Renal pelvis (tissue), 4 donors: Measurements from ENCODE around the gene TRIM39. TPM values are rescaled to one million over a fixed set of nuclear protein-coding genes. Genes with fewer than 3 reads are reported as not detected.

Experiments used
- DNase-seq: peaks from one replicate; pipeline ENCODE4 v3.0.0-alpha.2; 2013
- polyA plus RNA-seq, 3 donors: library from polyadenylated mRNA; unstranded; fragments of 120-200 nt; gene quantifications; one replicate each; pipeline ENCODE4 v1.2.1, GENCODE V29; 2013; ENCODE audit not compliant: insufficient read length in 3 of 3

Gene TRIM39
- polyA plus RNA-seq, 3 donors, result 12.5 to 16.1 (median 14.5) TPM

GRCh38 chr6:30325873-30326525 lies 728 bp upstream of the TRIM39 start:
- DNase-seq, result peak; percentile 78

GRCh38 chr6:30327232-30327746 lies 562 bp downstream of the TRIM39 start:
- peak; percentile 72 for DNase-seq

GRCh38 chr6:30328397-30328796 lies 1.7 kb downstream of the TRIM39 start:
- no peak for DNase-seq

GRCh38 chr6:30329331-30329730 lies 2.6 kb downstream of the TRIM39 start:
- no peak for DNase-seq

- no peak for DNase-seq
Measured at GRCh38 chr6:30331981-30332380, 5.3 kb downstream of the TRIM39 start.

- DNase-seq, result no peak
Measured at GRCh38 chr6:30334075-30334783, 7.5 kb downstream of the TRIM39 start.

- DNase-seq, result no peak
Measured at GRCh38 chr6:30340589-30341054, 13.9 kb downstream of the TRIM39 start.

GRCh38 chr6:30341218-30341617 lies 14.5 kb downstream of the TRIM39 start:
- DNase-seq, result no peak

GRCh38 chr6:30341728-30342127 lies 15.0 kb downstream of the TRIM39 start:
- DNase-seq, result no peak

- no peak for DNase-seq
Measured at GRCh38 chr6:30344191-30344867, 17.6 kb downstream of the TRIM39 start.

GRCh38 chr6:30344868-30345671 lies 18.3 kb downstream of the TRIM39 start, which contains the start of gene RPP21:
RPP21 (plus strand) TSS chr6:30345156; CDS start chr6:30345172, 16 bp downstream.
- DNase-seq, result peak; percentile 78

- DNase-seq, result no peak
Measured at GRCh38 chr6:30345852-30346251, 19.1 kb downstream of the TRIM39 start.

- no peak for DNase-seq
Measured at GRCh38 chr6:30348957-30349356, 22.2 kb downstream of the TRIM39 start.

GRCh38 chr6:30349421-30350177 lies 22.9 kb downstream of the TRIM39 start:
- no peak for DNase-seq

- no peak for DNase-seq
Measured at GRCh38 chr6:30350524-30350923, 23.8 kb downstream of the TRIM39 start.

GRCh38 chr6:30352550-30352949 lies 25.8 kb downstream of the TRIM39 start:
- no peak for DNase-seq

- no peak for DNase-seq
Measured at GRCh38 chr6:30355281-30355680, 28.6 kb downstream of the TRIM39 start.

- DNase-seq, result no peak
Measured at GRCh38 chr6:30356536-30356935, 29.8 kb downstream of the TRIM39 start.

- DNase-seq, result peak; percentile 71
Measured at GRCh38 chr6:30357678-30358540, 31.2 kb downstream of the TRIM39 start.

GRCh38 chr6:30359276-30359675 lies 32.5 kb downstream of the TRIM39 start:
- no peak for DNase-seq
